Immature natural killer cell (primary cell): ENCODE results near the gene LGALS7. TPM values are rescaled to one million over a fixed set of nuclear protein-coding genes. Genes with fewer than 3 reads are reported as not detected.

Experiments used
- polyA plus RNA-seq, 3 donors: library from polyadenylated mRNA; unstranded; fragments of 300-500 nt; fragmentation: Illumina TruSeq; gene quantifications; one replicate each; pipeline ENCODE4 v1.2.3, GENCODE V29; 2021

Gene LGALS7
- polyA plus RNA-seq, 3 donors from 2014 or later, result not detected

Other genes starting within 250 kb of the LGALS7 start
- 10 to 100 TPM; 52.1 to 98.1 (median 67.0) TPM for gene MAP4K1, start 155.6 kb downstream of the LGALS7 start, polyA plus RNA-seq
- 100 to 1,000 TPM; 338 to 456 (median 383) TPM for gene EIF3K, start 154.3 kb downstream of the LGALS7 start, polyA plus RNA-seq
- 10 to 100 TPM in 2 of 3 donors, 1 to 10 TPM in 1; 8.5 to 68.3 (median 17.4) TPM for gene ACTN4, start 125.9 kb downstream of the LGALS7 start, polyA plus RNA-seq
- 10 to 100 TPM; 25.7 to 72.8 (median 55.1) TPM for gene CAPN12, start 29.0 kb downstream of the LGALS7 start, polyA plus RNA-seq
- gene LGALS7B, start 15.7 kb upstream of the LGALS7 start, polyA plus RNA-seq, result not detected
- not detected for gene LGALS4, start 39.4 kb upstream of the LGALS7 start, polyA plus RNA-seq
- 100 to 1,000 TPM; 243 to 337 (median 327) TPM for gene ECH1, start 58.3 kb upstream of the LGALS7 start, polyA plus RNA-seq
- 10 to 100 TPM; 16.8 to 89.6 (median 69.0) TPM for gene HNRNPL, start 76.5 kb upstream of the LGALS7 start, polyA plus RNA-seq
- 10 to 100 TPM; 20.3 to 64.9 (median 47.3) TPM for gene RINL, start 104.8 kb upstream of the LGALS7 start, polyA plus RNA-seq
- 100 to 1,000 TPM in 2 of 3 donors, 10 to 100 TPM in 1; 96.8 to 114 (median 112) TPM for gene SIRT2, start 126.1 kb upstream of the LGALS7 start, polyA plus RNA-seq
- gene NFKBIB, start 126.5 kb upstream of the LGALS7 start, polyA plus RNA-seq, result 10 to 100 TPM; 10.0 to 31.1 (median 24.0) TPM
- not detected for gene CCER2, start 138.7 kb upstream of the LGALS7 start, polyA plus RNA-seq
- gene SARS2, start 157.2 kb upstream of the LGALS7 start, polyA plus RNA-seq, result 10 to 100 TPM; 12.7 to 21.7 (median 19.6) TPM
- 100 to 1,000 TPM; 120 to 175 (median 127) TPM for gene MRPS12, start 157.4 kb upstream of the LGALS7 start, polyA plus RNA-seq
- not detected for gene FBXO17, start 202.2 kb upstream of the LGALS7 start, polyA plus RNA-seq